ENCODE measurements around the gene NHSL1.

Gene NHSL1, protein sequence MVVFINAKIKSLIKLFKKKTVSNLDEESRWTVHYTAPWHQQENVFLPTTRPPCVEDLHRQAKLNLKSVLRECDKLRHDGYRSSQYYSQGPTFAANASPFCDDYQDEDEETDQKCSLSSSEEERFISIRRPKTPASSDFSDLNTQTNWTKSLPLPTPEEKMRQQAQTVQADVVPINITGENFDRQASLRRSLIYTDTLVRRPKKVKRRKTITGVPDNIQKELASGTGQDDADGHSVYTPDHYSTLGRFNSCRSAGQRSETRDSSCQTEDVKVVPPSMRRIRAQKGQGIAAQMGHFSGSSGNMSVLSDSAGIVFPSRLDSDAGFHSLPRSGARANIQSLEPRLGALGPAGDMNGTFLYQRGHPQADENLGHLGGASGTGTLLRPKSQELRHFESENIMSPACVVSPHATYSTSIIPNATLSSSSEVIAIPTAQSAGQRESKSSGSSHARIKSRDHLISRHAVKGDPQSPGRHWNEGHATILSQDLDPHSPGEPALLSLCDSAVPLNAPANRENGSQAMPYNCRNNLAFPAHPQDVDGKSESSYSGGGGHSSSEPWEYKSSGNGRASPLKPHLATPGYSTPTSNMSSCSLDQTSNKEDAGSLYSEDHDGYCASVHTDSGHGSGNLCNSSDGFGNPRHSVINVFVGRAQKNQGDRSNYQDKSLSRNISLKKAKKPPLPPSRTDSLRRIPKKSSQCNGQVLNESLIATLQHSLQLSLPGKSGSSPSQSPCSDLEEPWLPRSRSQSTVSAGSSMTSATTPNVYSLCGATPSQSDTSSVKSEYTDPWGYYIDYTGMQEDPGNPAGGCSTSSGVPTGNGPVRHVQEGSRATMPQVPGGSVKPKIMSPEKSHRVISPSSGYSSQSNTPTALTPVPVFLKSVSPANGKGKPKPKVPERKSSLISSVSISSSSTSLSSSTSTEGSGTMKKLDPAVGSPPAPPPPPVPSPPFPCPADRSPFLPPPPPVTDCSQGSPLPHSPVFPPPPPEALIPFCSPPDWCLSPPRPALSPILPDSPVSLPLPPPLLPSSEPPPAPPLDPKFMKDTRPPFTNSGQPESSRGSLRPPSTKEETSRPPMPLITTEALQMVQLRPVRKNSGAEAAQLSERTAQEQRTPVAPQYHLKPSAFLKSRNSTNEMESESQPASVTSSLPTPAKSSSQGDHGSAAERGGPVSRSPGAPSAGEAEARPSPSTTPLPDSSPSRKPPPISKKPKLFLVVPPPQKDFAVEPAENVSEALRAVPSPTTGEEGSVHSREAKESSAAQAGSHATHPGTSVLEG (N-terminal part only)

DNA sequence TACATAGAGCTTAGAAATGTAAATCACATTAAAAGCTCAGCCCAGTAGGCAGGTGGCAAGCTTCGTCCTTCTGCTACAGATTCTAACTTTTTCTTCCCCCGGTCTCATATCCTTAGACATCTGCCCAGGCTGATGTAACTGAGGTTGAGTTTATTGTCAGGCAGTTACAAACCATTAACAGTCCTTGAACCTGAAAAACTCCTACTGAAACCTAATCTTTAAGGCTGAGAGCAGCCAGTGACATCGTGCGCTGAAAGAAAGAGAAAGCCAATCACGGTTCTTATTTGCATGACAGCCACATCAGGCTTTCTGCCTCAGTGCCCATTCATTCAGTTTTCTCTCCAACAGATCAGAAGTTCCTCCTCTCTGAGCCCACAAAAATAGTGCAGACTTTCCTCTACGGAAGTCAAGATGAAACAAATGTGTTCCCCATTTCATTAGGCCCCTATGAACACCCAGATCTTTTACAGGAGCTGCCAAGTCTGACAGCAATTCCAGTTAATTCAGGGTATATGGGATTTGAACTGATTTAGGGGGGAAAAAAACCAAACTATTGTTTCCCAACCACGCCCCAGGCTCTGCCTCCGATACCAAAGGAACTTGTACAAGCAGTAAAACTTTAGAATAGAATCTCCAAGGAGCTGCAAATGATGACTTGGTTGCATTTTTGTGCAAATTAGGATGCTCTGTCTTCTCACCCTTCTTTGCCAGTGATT is at the start of gene NHSL1:
TSS of gene NHSL1 (minus strand) at position 192 of the 716 bp plus-strand sequence. CDS start 204 bp downstream, outside the sequence.
- TF ChIP-seq POLR2A (IDR thresholded peaks at IDR 0.05; ENCODE audit: low read length), result no peak
- no peak for TF ChIP-seq GATA1 (IDR thresholded peaks at IDR 0.05; ENCODE audit: low read depth, low read length)
- no peak for DNase-seq

DNA sequence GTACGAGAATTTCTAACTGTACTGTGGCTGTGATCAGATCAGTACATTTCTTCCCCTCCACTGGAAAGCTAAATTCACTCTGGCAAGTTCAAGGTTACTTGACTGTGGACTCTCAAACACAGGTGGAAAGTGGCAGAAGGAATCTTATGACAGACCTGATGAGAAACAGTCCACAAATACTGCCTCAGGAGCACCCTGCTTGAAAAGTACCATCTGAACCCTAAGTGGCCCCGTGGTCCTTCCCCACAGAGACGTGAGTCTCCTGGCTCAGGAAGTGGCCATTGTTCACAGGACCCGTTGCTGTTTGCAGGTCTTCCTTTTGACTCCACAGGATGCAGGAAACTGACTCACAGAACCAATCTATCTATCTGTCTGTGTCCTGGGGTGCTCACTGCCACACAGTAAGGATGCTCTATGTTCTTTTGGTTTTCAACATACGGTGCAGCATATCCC is 47.5 kb upstream of the NHSL1 start:
- DNase-seq, result no peak
- no peak for TF ChIP-seq POLR2A (IDR thresholded peaks at IDR 0.05; ENCODE audit: low read length)
- no peak for TF ChIP-seq GATA1 (IDR thresholded peaks at IDR 0.05; ENCODE audit: low read depth, low read length)

DNA sequence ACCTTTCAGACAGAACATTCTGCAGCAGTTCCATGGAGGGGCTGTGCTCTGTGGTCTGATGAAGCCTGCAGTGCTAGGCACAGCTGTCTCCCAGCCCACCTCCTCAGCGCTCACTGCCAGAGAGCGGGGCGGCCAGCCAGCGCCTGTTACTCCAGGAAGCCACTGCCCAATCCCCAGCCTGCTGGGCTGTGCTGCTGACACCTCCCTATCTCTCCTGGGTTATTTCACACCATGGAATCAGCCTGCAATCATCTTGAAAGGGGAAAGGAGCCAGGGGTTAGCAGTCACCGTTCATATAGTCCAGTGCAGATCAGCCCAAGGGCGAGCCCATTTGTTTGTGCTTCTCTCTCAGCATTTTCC is 46.3 kb upstream of the NHSL1 start:
- DNase-seq, result no peak

DNA sequence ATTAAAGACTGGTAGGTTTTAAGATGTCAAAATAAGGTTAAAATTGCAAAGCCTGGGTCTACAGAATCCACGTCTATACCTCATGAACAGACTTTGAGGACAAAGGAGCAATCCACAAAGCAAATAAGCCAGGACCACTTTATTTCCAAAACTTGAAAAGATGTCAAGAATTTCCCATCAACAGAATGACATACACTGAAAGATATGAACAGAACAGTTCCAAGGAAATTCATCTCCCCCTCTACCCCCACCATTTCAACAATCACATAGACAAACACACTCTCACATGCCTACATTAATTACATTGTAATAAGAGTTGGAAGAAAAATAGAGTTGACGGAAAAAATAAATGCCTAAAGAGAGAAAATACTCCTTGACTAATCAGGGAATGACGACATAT is 45.2 kb upstream of the NHSL1 start:
- DNase-seq, result no peak
- TF ChIP-seq POLR2A (IDR thresholded peaks at IDR 0.05; ENCODE audit: low read length) (no peak), GATA1 (IDR thresholded peaks at IDR 0.05; ENCODE audit: low read depth, low read length) (no peak)

More for the DNA sequence above, 46.3 kb upstream of the NHSL1 start:
- TF ChIP-seq POLR2A (IDR thresholded peaks at IDR 0.05; ENCODE audit: low read length) (no peak), GATA1 (IDR thresholded peaks at IDR 0.05; ENCODE audit: low read depth, low read length) (no peak)

DNA sequence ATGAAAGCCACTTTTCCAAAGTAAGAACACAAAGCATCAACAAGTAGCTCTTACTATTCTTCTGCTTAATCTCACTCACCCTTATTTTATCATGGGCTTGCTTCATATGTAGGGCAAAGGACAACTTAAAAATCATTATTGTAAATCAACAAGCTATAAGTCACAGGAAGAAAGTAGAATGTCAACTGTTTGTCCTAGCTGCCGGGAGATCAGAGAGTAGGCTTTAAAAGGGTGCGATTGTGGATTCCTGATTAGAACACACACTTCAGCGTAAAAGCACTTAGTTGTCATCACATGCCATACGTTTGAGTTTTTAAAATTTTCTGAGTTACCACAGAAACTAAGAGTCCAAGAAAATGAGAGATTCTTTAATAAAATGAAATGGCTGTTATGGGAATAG is 44.4 kb upstream of the NHSL1 start:
- TF ChIP-seq GATA1 (IDR thresholded peaks at IDR 0.05; ENCODE audit: low read depth, low read length) (no peak), POLR2A (IDR thresholded peaks at IDR 0.05; ENCODE audit: low read length) (no peak)

DNA sequence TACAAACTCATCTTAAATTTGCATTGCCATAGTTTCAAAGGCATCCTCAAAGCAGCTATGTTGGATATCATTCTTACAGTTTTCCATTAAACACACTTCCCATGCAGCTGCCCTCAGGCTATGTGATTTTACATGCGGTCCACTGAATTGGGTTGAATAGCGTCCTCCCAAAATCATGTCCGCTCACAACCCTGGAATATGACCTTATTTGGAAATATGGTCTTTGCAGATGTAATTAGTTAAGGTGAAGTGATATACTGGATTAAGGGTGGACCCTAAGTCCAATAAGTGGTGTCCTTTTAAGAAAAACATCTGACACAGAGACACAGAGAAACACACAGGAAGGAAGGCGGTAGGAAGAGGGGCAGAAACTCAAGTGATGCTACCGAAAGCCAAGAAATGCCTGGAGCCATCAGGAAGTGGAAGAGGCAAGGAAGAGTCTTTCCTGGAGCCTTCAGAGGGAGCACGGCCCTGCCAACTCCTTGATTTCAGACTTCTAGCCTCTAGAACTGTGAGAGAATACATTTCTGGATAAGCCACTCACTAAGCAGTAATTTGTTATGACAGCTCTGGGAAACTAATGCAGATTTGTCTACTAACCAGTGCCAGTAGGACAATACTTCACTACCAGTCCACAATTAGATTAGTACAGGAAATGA is 42.7 kb upstream of the NHSL1 start:
- DNase-seq, result no peak
- no peak for TF ChIP-seq GATA1 (IDR thresholded peaks at IDR 0.05; ENCODE audit: low read depth, low read length)
- no peak for TF ChIP-seq POLR2A (IDR thresholded peaks at IDR 0.05; ENCODE audit: low read length)

More for the DNA sequence above, 44.4 kb upstream of the NHSL1 start:
- no peak for DNase-seq

DNA sequence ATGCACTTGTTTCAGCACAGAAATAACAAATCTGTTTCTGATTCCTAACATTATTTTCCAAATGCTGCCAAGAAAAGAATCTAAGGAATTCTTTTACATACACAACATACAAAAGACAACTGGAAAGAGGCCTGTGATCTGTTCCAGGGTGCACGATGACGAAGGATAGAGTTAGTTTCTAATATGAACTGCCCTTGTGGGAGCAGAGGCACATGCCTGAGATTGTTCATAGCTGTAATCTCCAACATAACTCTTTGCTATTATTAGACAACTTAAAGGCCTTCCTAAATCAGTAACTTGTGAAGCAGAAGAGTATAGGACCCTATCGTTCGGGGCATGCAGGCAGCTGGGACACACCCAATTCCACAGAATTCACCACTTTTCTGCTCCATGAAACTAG is 41.2 kb upstream of the NHSL1 start:
- DNase-seq, result no peak
- TF ChIP-seq POLR2A (IDR thresholded peaks at IDR 0.05; ENCODE audit: low read length) (no peak), GATA1 (IDR thresholded peaks at IDR 0.05; ENCODE audit: low read depth, low read length) (no peak)

DNA sequence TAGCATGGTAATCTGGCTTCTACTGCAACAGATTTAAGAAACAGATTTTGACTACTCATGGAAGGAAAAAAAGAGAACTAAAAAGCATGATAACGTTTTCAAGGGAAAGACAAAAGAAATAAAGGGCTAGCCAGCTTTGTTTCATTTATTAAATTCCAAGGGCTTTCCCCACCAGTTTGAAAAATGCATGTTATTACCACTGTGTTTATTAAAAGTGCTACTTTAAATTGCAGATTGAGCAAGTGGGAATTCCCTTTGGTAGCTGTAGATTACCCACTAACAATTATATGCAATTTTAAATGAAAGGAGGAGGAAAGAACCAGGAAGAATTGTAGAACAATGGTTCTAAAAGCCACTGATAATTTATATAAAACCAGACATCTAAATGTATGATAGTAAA is 40.6 kb upstream of the NHSL1 start:
- TF ChIP-seq POLR2A (IDR thresholded peaks at IDR 0.05; ENCODE audit: low read length) (no peak), GATA1 (IDR thresholded peaks at IDR 0.05; ENCODE audit: low read depth, low read length) (no peak)
- DNase-seq, result no peak

DNA sequence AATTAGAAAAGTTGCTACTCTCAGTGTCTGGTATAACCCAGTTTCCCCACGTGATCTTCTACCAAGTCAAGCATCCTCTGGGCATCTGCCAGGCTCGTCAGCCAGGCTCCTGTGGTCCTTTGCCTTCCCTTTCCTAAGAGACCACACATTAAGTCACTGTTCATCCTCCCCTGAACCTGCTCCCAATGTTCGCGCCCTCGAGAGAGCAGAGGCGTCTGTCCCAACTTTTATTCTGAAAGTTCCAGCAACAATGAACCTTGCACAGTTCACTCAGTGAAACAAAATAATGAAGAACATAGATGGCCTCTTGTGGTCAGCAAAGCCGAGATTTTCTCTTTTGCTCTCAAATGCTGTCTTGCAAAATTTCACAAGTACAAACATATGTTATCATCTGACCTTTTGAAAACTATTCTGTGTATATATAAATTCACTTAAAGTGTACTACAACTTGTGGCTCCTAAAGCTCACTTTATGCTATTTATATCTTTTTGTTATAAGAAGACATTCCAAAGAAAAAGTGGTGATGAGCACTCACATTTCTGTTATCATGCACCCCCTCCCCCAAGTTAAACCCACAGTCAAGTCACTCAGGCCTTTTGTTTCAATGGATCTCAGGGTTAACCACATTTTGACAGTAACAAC is 39.2 kb upstream of the NHSL1 start:
- DNase-seq, result no peak
- TF ChIP-seq GATA1 (IDR thresholded peaks at IDR 0.05; ENCODE audit: low read depth, low read length) (no peak), POLR2A (IDR thresholded peaks at IDR 0.05; ENCODE audit: low read length) (no peak)

DNA sequence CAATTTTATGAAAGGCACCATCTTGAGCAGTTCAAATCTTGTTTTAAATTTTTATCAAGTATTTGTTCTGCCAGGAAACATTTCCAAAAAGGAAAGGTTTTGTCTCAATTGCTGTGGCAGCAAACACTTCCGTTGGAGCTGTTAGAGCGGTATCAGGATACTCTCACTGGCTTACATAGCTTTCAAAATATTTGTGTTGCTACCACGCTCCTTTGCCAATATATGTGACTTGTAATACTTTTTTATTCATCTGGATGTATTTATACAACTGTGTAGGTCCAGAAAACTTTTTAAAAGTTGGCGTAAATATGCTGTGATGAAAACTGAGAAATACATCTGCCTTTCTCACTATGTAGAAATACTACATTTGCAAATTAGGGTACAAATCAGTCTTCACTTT is 37.8 kb upstream of the NHSL1 start:
- no peak for DNase-seq
- TF ChIP-seq GATA1 (IDR thresholded peaks at IDR 0.05; ENCODE audit: low read depth, low read length) (no peak), POLR2A (IDR thresholded peaks at IDR 0.05; ENCODE audit: low read length) (no peak)

DNA sequence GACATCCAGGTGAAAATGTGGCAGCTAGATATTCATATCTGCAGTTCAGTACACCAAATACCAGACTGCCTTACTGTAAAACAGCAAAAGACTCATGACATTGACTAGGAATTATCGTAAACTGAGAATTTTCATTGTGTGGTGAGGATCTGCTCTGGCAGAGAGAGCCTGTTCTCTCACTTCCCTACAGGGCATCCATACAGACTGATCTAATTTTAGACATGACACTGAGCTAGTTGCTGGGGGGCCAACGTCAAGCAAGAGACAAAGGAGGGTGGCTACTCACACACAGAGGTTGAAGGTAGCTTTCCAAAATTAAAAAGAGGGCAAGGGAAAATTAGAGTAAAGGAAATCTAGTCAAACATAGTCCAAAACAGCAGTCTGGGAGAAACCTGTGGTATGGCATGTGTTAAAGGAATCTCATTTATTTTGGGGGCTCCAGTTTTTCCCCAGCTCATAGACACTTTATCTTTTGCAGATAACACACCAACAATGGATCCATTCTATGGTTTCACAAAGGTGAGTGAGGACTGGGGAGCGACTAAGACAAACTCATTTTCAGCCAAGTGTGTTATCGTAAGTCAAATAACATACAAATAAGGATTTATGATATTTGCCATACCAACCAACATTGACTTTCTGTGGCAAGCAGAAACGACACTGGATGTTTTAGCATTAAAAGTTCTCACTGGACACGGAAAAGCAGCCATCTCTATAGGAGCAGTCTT is 36.6 kb upstream of the NHSL1 start:
- TF ChIP-seq POLR2A (IDR thresholded peaks at IDR 0.05; ENCODE audit: low read length) (no peak), GATA1 (IDR thresholded peaks at IDR 0.05; ENCODE audit: low read depth, low read length) (no peak)
- DNase-seq, result no peak

DNA sequence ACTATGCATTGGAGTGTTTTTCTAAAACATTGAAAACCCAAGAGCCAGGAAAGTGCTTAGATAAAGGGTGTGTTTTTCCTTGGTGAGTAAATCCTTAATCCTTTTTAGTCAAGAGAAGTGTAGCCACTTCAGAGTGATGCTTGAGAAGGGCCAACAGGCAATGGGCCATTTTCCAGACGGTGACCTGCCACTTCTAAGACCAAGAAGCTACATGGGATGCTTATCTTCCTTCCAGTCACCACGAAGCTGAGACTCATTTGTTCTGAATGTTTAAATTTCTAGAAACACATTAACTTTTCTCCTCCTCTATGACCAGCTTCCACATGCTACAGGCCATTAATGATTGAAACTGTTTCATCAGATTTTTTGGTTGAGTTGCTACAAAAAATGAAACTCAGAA is 34.4 kb upstream of the NHSL1 start:
- DNase-seq, result no peak

More for the DNA sequence above, 34.4 kb upstream of the NHSL1 start:
- no peak for TF ChIP-seq GATA1 (IDR thresholded peaks at IDR 0.05; ENCODE audit: low read depth, low read length)
- no peak for TF ChIP-seq POLR2A (IDR thresholded peaks at IDR 0.05; ENCODE audit: low read length)

Measured in erythroblast (primary cell).